H1 (cell line): ENCODE data around the gene HPS6. TPM values are rescaled to one million over a fixed set of nuclear protein-coding genes. Genes with fewer than 3 reads are reported as not detected.

Experiments used
- CTCF ChIA-PET: fragments of 300-600 bp; sonication (Branson Sonifier 250); formaldehyde crosslinking; loops from one replicate; lab custom pipeline; 2021; ENCODE audit not compliant: partially characterized antibody; lab: Charles Lee
- POLR2A ChIA-PET: fragments of 300-600 bp; sonication (Branson Sonifier 250); formaldehyde crosslinking; loops from one replicate; lab custom pipeline; 2021; ENCODE audit warnings: inconsistent platforms; ENCODE audit not compliant: partially characterized antibody; lab: Charles Lee
- DNase-seq, 2 experiments: peaks; one replicate each; pipeline versions ENCODE4 v3.0.0 to v3.0.0-alpha.2; 2010 to 2022; ENCODE audit warnings: low spot score in 2 of 2, low read depth in 1 of 2, mixed read lengths in 1 of 2
- FAIRE-seq: peaks from 2 replicates; lab custom pipeline; 2011; peaks lifted over from hg19 to GRCh38; lab: Jason Lieb, UNC
- H2AFZ ChIP-seq: 2 replicates; pipeline ENCODE4 v1.8.1; 2012; ENCODE audit warnings: low read length, inconsistent platforms
- H2AK5ac ChIP-seq: 2 replicates; pipeline ENCODE4 v1.6.1; 2013; ENCODE audit warnings: low read depth, low read length
- H2BK120ac ChIP-seq: replicated peaks from 2 replicates; pipeline ENCODE3; 2013; ENCODE audit warnings: low read depth, low read length, inconsistent platforms
- H2BK12ac ChIP-seq: 2 replicates; pipeline ENCODE4 v1.6.1; 2013; ENCODE audit warnings: low read depth, low read length
- H2BK15ac ChIP-seq: 2 replicates; pipeline ENCODE4 v1.6.1; 2013; ENCODE audit warnings: low read length
- H2BK20ac ChIP-seq: 2 replicates; pipeline ENCODE4 v1.6.1; 2013; ENCODE audit warnings: low read length
- H2BK5ac ChIP-seq: 2 replicates; pipeline ENCODE4 v1.6.1; 2013; ENCODE audit warnings: low read depth, low read length
- H3K14ac ChIP-seq: 2 replicates; pipeline ENCODE4 v1.6.1; 2013; ENCODE audit warnings: inconsistent platforms; ENCODE audit not compliant: insufficient read length
- H3K18ac ChIP-seq: 2 replicates; pipeline ENCODE4 v1.6.1; 2013; ENCODE audit warnings: low read length; ENCODE audit errors: extremely low read depth
- H3K23ac ChIP-seq: 2 replicates; pipeline ENCODE4 v1.6.1; 2013; ENCODE audit warnings: inconsistent platforms; ENCODE audit not compliant: insufficient read length
- H3K23me2 ChIP-seq: 2 replicates; pipeline ENCODE4 v1.6.1; 2013; ENCODE audit warnings: low read depth, low read length
- H3K27ac ChIP-seq: 2 replicates; pipeline ENCODE4 v1.6.1; 2011; ENCODE audit warnings: low read depth, low read length, inconsistent platforms
- H3K27me3 ChIP-seq, 4 experiments: replicated peaks in 1 of 4; 1 replicate in 1 of 4; 2 replicates in 3 of 4; pipeline versions ENCODE4 v1.6.1 to v1.8.1; 2011 to 2013; ENCODE audit warnings: low read length in 3 of 4, mild to moderate bottlenecking in 3 of 4, inconsistent platforms in 2 of 4, mixed read lengths in 2 of 4, moderate library complexity in 1 of 4; ENCODE audit not compliant: control insufficient read depth in 3 of 4, insufficient read depth in 3 of 4; ENCODE audit errors: extremely low read depth in 1 of 4
- H3K36me3 ChIP-seq, 4 experiments: 2 replicates each; pipeline versions ENCODE4 v1.6.1 to v1.8.1; 2011 to 2013; ENCODE audit warnings: mild to moderate bottlenecking in 4 of 4, low read length in 3 of 4, moderate library complexity in 2 of 4, control low read depth in 1 of 4, inconsistent platforms in 1 of 4; ENCODE audit not compliant: insufficient read depth in 4 of 4, control insufficient read depth in 2 of 4
- H3K4ac ChIP-seq: replicated peaks from 2 replicates; pipeline ENCODE3; 2013; ENCODE audit warnings: low read length, low read depth, mixed read lengths, inconsistent platforms; ENCODE audit not compliant: insufficient read length
- H3K4me1 ChIP-seq, 4 experiments: replicated peaks in 1 of 4; 1 replicate in 1 of 4; 2 replicates in 3 of 4; pipeline versions ENCODE4 v1.6.1 to v1.8.1; 2011 to 2013; ENCODE audit warnings: low read length in 3 of 4, inconsistent platforms in 2 of 4, mixed read lengths in 1 of 4; ENCODE audit not compliant: insufficient read depth in 4 of 4, control insufficient read depth in 3 of 4
- H3K4me2 ChIP-seq, 2 experiments: 2 replicates each; pipeline versions ENCODE4 v1.6.1 to v1.8.1; 2011 to 2013; ENCODE audit warnings: low read depth in 2 of 2, low read length in 2 of 2, control low read depth in 1 of 2, inconsistent platforms in 1 of 2, mild to moderate bottlenecking in 1 of 2; ENCODE audit not compliant: insufficient read depth in 1 of 2
- H3K4me3 ChIP-seq, 4 experiments: fragments of 200-600, 300-600 bp in 1 of 4; sonication (generic), shearing (Covaris generic), sonication (Bioruptor Twin) in 1 of 4; 2 replicates each; pipeline versions ENCODE4 v1.5.1 to v1.8.1; 2011 to 2016; ENCODE audit warnings: low read length in 4 of 4, low read depth in 3 of 4, control low read depth in 2 of 4, inconsistent platforms in 2 of 4, mild to moderate bottlenecking in 2 of 4, mixed read lengths in 1 of 4, moderate library complexity in 1 of 4; ENCODE audit not compliant: insufficient read depth in 2 of 4; ENCODE audit errors: extremely low read depth in 1 of 4
- H3K56ac ChIP-seq: replicated peaks from 2 replicates; pipeline ENCODE3; 2013; ENCODE audit warnings: low read depth, mild to moderate bottlenecking, mixed read lengths, low read length, inconsistent platforms; ENCODE audit not compliant: insufficient read length
- H3K79me1 ChIP-seq: 2 replicates; pipeline ENCODE4 v1.6.1; 2013; ENCODE audit warnings: low read depth, low read length, control low read depth
- H3K79me2 ChIP-seq, 2 experiments: 2 replicates each; pipeline versions ENCODE4 v1.6.1 to v1.8.1; 2012 to 2013; ENCODE audit warnings: low read length in 2 of 2, mild to moderate bottlenecking in 2 of 2, inconsistent platforms in 1 of 2; ENCODE audit not compliant: insufficient read depth in 2 of 2, control insufficient read depth in 1 of 2
- H3K9ac ChIP-seq, 4 experiments: replicated peaks in 1 of 4; 1 replicate in 1 of 4; 2 replicates in 3 of 4; pipeline versions ENCODE4 v1.6.1 to v1.8.1; 2011 to 2013; ENCODE audit warnings: low read depth in 3 of 4, low read length in 3 of 4, control low read depth in 2 of 4, mild to moderate bottlenecking in 2 of 4, moderate library complexity in 2 of 4, inconsistent platforms in 1 of 4; ENCODE audit errors: extremely low read depth in 1 of 4
- H3K9me3 ChIP-seq, 2 experiments: 2 replicates each; pipeline versions ENCODE4 v1.6.1 to v1.8.1; 2012 to 2013; ENCODE audit warnings: mild to moderate bottlenecking in 2 of 2, moderate library complexity in 2 of 2, control low read depth in 1 of 2, inconsistent platforms in 1 of 2, low read depth in 1 of 2, low read length in 1 of 2, mixed read lengths in 1 of 2; ENCODE audit not compliant: insufficient read depth in 2 of 2
- H4K20me1 ChIP-seq, 2 experiments: replicated peaks in 1 of 2; 2 replicates each; pipeline versions ENCODE3 to v1.8.1; 2011 to 2013; ENCODE audit warnings: inconsistent platforms in 2 of 2, low read length in 2 of 2, mild to moderate bottlenecking in 1 of 2; ENCODE audit not compliant: insufficient read depth in 2 of 2, control insufficient read depth in 1 of 2
- H4K5ac ChIP-seq: 2 replicates; pipeline ENCODE4 v1.6.1; 2013; ENCODE audit warnings: low read length, low read depth, mixed read lengths, inconsistent platforms; ENCODE audit not compliant: insufficient read length
- H4K8ac ChIP-seq: 2 replicates; pipeline ENCODE4 v1.8.0; 2013; ENCODE audit warnings: mild to moderate bottlenecking, moderate library complexity, low read length, inconsistent platforms; ENCODE audit not compliant: insufficient read depth; ENCODE audit errors: extremely low read depth
- H4K91ac ChIP-seq: replicated peaks from 2 replicates; pipeline ENCODE3; 2013; ENCODE audit warnings: low read length, mixed read lengths, inconsistent platforms; ENCODE audit not compliant: insufficient read length
- BRCA1 ChIP-seq: IDR thresholded peaks from 2 replicates; pipeline ENCODE4 v1.6.1; 2012; ENCODE audit warnings: low read depth, low read length, improper control_type of control experiment
- CHD2 ChIP-seq: IDR thresholded peaks from 2 replicates; pipeline ENCODE4 v1.6.1; 2012; ENCODE audit warnings: low read length, improper control_type of control experiment
- HDAC2 ChIP-seq, 2 experiments: fragments of 300-600 bp in 1 of 2; sonication (generic) in 1 of 2; IDR thresholded peaks; 2 replicates each; pipeline ENCODE4 v1.6.1; 2011 to 2012; ENCODE audit warnings: low read depth in 2 of 2, low read length in 2 of 2, mild to moderate bottlenecking in 2 of 2, moderate library complexity in 2 of 2, borderline replicate concordance in 1 of 2, inconsistent platforms in 1 of 2
- JUN ChIP-seq: IDR thresholded peaks from 2 replicates; pipeline ENCODE4 v1.6.1; 2011; ENCODE audit warnings: low read depth, mild to moderate bottlenecking, improper control_type of control experiment, low read length
- POLR2A ChIP-seq, 2 experiments: IDR thresholded peaks; 1 replicate in 1 of 2; 2 replicates in 1 of 2; pipeline ENCODE4 v1.6.1; 2011; ENCODE audit warnings: low read depth in 2 of 2, low read length in 2 of 2, mild to moderate bottlenecking in 2 of 2; ENCODE audit errors: control extremely low read depth in 1 of 2
- RFX5 ChIP-seq: IDR thresholded peaks from 2 replicates; pipeline ENCODE4 v1.6.1; 2011; ENCODE audit warnings: low read depth, low read length, improper control_type of control experiment, borderline replicate concordance
- SAP30 ChIP-seq: fragments of 300-600 bp; sonication (generic); IDR thresholded peaks from 2 replicates; pipeline ENCODE4 v1.7.1; 2012; ENCODE audit warnings: low read length, moderate library complexity, mild to moderate bottlenecking, inconsistent platforms; ENCODE audit not compliant: insufficient read depth, insufficient replicate concordance
- SIN3A ChIP-seq, 2 experiments: IDR thresholded peaks in 1 of 2; conservative IDR thresholded peaks in 1 of 2; 2 replicates each; pipeline ENCODE4 v1.6.1; 2011 to 2012; ENCODE audit warnings: low read length in 2 of 2, improper control_type of control experiment in 1 of 2, low read depth in 1 of 2, mild to moderate bottlenecking in 1 of 2
- SIRT6 ChIP-seq: IDR thresholded peaks from one replicate; pipeline ENCODE4 v1.7.1; 2012; ENCODE audit warnings: low read length, inconsistent platforms
- SIX5 ChIP-seq: IDR thresholded peaks from 2 replicates; pipeline ENCODE4 v1.6.1; 2011; ENCODE audit warnings: mild to moderate bottlenecking, low read depth, low read length
- SP1 ChIP-seq: IDR thresholded peaks from 2 replicates; pipeline ENCODE4 v1.6.1; 2011; ENCODE audit warnings: low read depth, low read length
- TAF7 ChIP-seq: optimal IDR thresholded peaks from 2 replicates; pipeline ENCODE3; 2011; ENCODE audit warnings: low read depth, mild to moderate bottlenecking, inconsistent platforms, low read length, moderate library complexity, borderline replicate concordance
- TBP ChIP-seq: IDR thresholded peaks from 2 replicates; pipeline ENCODE4 v1.6.1; 2011; ENCODE audit warnings: low read depth, low read length, improper control_type of control experiment
- YY1 ChIP-seq: IDR thresholded peaks from 2 replicates; pipeline ENCODE4 v1.6.1; 2011; ENCODE audit warnings: low read depth, mild to moderate bottlenecking, low read length
- polyA plus RNA-seq, 7 experiments: library from polyadenylated mRNA; depleted of rRNA in 3 of 7; stranded (reverse) in 5 of 7; unstranded in 2 of 7; fragments of >200 nt in 5 of 7; fragments of 200-250 nt in 2 of 7; gene quantifications; 1 replicate in 5 of 7; 2 replicates in 1 of 7; 4 replicates in 1 of 7; pipeline versions ENCODE4 v1.2.1 to v1.2.3, GENCODE V29; 2011 to 2013; ENCODE audit warnings: missing spikeins in 2 of 7, mixed read lengths in 2 of 7
- total RNA-seq: library from RNA; stranded (reverse); fragmentation: NEBNext Ultra II Directional; extraction: Animal tissue kit (Norgen Biotek cat#: 25700); gene quantifications from 2 replicates; pipeline ENCODE4 v1.2.1, GENCODE V29; 2021

HPS6 gene
- total and polyA plus RNA-seq, 2 of the 8 experiments (the other 6 are each of a cell fraction or from before 2014, with no cell fraction given), result 10.2 to 17.7 TPM

DNA sequence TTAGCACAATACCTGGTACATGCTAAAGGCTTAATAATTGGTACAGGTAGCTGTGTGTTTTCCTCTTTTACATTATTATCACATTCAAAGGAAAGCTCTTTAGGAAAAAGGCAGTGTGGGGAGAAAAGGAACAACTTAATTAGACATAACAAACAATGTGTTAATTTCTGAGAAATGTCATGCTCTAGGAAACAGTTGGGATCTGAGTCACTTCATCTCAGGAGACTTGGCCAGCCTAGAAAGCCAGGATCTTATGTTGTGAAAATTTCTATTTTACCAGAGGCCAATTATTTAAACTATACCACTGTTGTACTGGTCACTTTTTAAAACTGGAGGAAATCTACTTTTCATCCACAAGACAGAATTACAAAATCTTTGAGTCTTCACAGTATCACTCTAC, 48.7 kb upstream of the HPS6 start:
- FAIRE-seq, result no peak
- no peaks in the 10 kb centered on the region for H3K27me3 ChIP-seq
- H3K4me2 ChIP-seq, result no peak overlapping the region
- no peak overlapping the region for H3K23ac ChIP-seq
- no peak overlapping the region for H3K14ac ChIP-seq
- H4K5ac ChIP-seq, result no peak overlapping the region
- no peak overlapping the region for H3K4me3 ChIP-seq
- no peak overlapping the region for H2BK20ac ChIP-seq
- no peak overlapping the region for H3K9ac ChIP-seq
- no peaks in the 10 kb centered on the region for H3K79me1 ChIP-seq
- H2AK5ac ChIP-seq, result no peak overlapping the region
- H4K20me1 ChIP-seq, result no peaks in the 10 kb centered on the region
- no peak overlapping the region for H2BK12ac ChIP-seq
- POLR2A ChIA-PET, result no interaction called here
- no peak overlapping the region for H3K56ac ChIP-seq
- H3K18ac ChIP-seq, result no peak overlapping the region
- no peaks in the 10 kb centered on the region for H3K9me3 ChIP-seq
- H3K27ac ChIP-seq, result no peak overlapping the region
- no peaks in the 10 kb centered on the region; the same call in 1 of the 2 replicates for H3K23me2 ChIP-seq
- no peaks in the 10 kb centered on the region; a peak in 1 of 7 replicates for H3K4me1 ChIP-seq
- H3K4ac ChIP-seq, result no peak overlapping the region
- no peak overlapping the region for H2BK5ac ChIP-seq
- TF ChIP-seq JUN, result no peak
- no peak for TF ChIP-seq SIX5
- no peak for TF ChIP-seq TBP
- TF ChIP-seq SIRT6, result no peak
- TF ChIP-seq CHD2, result no peak
- TF ChIP-seq HDAC2 (IDR thresholded peaks at IDR 0.05; ENCODE audit: borderline replicate concordance in 1 of 2, low read depth in 2 of 2, low read length in 2 of 2), result no peak
- TF ChIP-seq POLR2A (IDR thresholded peaks at IDR 0.05; ENCODE audit: control extremely low read depth in 1 of 2, low read depth in 2 of 2, low read length in 2 of 2), result no peak
- no peak for TF ChIP-seq BRCA1
- no peak for TF ChIP-seq SP1
- no peak for TF ChIP-seq RFX5
- TF ChIP-seq YY1, result no peak
- no peak for TF ChIP-seq SAP30
- no peak for TF ChIP-seq TAF7
- TF ChIP-seq SIN3A (conservative IDR thresholded peaks at IDR 0.05 in 1 of 2, IDR thresholded peaks at IDR 0.05 in 1 of 2; ENCODE audit: low read depth in 1 of 2, low read length in 2 of 2), result no peak
- H3K79me2 ChIP-seq, result no peaks in the 10 kb centered on the region
- CTCF ChIA-PET, result interaction anchor here (0.6 to 3.3 kb wide), 6 partner anchors 56 to 181 kb away, joined by 3 to 11 read pairs (median 5); no protein-coding TSS in a partner anchor
- H2BK15ac ChIP-seq, result no peak overlapping the region
- H4K91ac ChIP-seq, result no peak overlapping the region
- H3K36me3 ChIP-seq, result peaks cover 0 to 6% (median 2%) of the 10 kb centered on the region in 4 experiments; a peak in 3 of 8 replicates
- no peak overlapping the region for H4K8ac ChIP-seq
- no peak overlapping the region for H2BK120ac ChIP-seq
- H2AFZ ChIP-seq, result no peak overlapping the region
- no peak for DNase-seq
